ENCODE results near the gene GPATCH3.
"Not testable (repeated sequence)": the region's sequence is repeated elsewhere in the genome, so short reads cannot be mapped to it uniquely, and the experiment has no call there.

DNA sequence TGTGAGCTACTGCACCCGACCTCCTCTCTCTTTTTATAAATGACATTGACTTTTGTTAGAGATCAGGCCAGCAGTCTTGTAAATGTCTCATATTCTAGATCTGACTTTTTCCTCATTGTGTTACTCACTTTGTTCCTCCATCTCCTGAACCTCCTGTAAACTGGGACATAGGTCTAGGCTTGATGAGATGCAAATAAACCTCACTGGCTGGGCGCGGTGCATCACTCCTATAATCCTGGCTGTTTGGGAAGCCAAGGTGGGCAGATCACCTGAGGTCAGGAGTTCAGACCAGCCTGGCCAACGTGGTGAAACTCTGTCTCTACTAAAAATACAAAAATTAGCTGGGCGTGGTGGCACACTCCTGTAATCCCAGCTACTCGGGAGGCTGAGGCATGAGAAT lies 52.4 kb downstream of the GPATCH3 start:
- not testable (repeated sequence) for TF ChIP-seq POLR2AphosphoS5 (IDR thresholded peaks at IDR 0.05; ENCODE audit: borderline replicate concordance, low read depth, low read length); EZH2 (IDR thresholded peaks at IDR 0.05); FOXP2 (optimal IDR thresholded peaks at IDR 0.05; ENCODE audit: control extremely low read depth, extremely low read length, insufficient read depth)

Measured in SK-N-MC (cell line).